ENCODE data around the gene HIC2.
"Not testable (repeated sequence)": the region's sequence is repeated elsewhere in the genome, so short reads cannot be mapped to it uniquely, and the experiment has no call there.

The HIC2 gene

GRCh38 chr22:21417227-21417746 lies at the start of gene HIC2:
TSS of gene HIC2 (plus strand) at chr22:21417371. CDS start at chr22:21442832, 25,461 bp downstream.
- DNase-seq (ENCODE audit: low read depth): not testable (repeated sequence)

GRCh38 chr22:21368603-21369310 lies 48.4 kb upstream of the HIC2 start:
- DNase-seq (ENCODE audit: low read depth): not testable (repeated sequence)

GRCh38 chr22:21375880-21376279 lies 41.3 kb upstream of the HIC2 start:
- not testable (repeated sequence) for DNase-seq (ENCODE audit: low read depth)

- DNase-seq (ENCODE audit: low read depth): not testable (repeated sequence)
Measured at GRCh38 chr22:21383701-21384467, 33.3 kb upstream of the HIC2 start, which contains the start of gene RIMBP3B. TSS of gene RIMBP3B (plus strand) at chr22:21383751. CDS start at chr22:21383859, 108 bp downstream.

- DNase-seq (ENCODE audit: low read depth): not testable (repeated sequence)
Measured at GRCh38 chr22:21384468-21385357, 32.5 kb upstream of the HIC2 start.

GRCh38 chr22:21389480-21389879 lies 27.7 kb upstream of the HIC2 start:
- DNase-seq (ENCODE audit: low read depth): not testable (repeated sequence)

GRCh38 chr22:21390013-21390412 lies 27.2 kb upstream of the HIC2 start:
- not testable (repeated sequence) for DNase-seq (ENCODE audit: low read depth)

- not testable (repeated sequence) for DNase-seq (ENCODE audit: low read depth)
Measured at GRCh38 chr22:21394613-21395012, 22.6 kb upstream of the HIC2 start.

GRCh38 chr22:21401197-21401969 lies 15.8 kb upstream of the HIC2 start:
- not testable (repeated sequence) for DNase-seq (ENCODE audit: low read depth)

- DNase-seq (ENCODE audit: low read depth): not testable (repeated sequence)
Measured at GRCh38 chr22:21402763-21403314, 14.3 kb upstream of the HIC2 start.

- DNase-seq (ENCODE audit: low read depth): not testable (repeated sequence)
Measured at GRCh38 chr22:21407139-21407538, 10.0 kb upstream of the HIC2 start.

- DNase-seq (ENCODE audit: low read depth): not testable (repeated sequence)
Measured at GRCh38 chr22:21407792-21408191, 9.4 kb upstream of the HIC2 start.

- DNase-seq (ENCODE audit: low read depth): not testable (repeated sequence)
Measured at GRCh38 chr22:21416375-21416774, 796 bp upstream of the HIC2 start.

GRCh38 chr22:21417853-21418252 lies 682 bp downstream of the HIC2 start:
- not testable (repeated sequence) for DNase-seq (ENCODE audit: low read depth)

- DNase-seq (ENCODE audit: low read depth): not testable (repeated sequence)
Measured at GRCh38 chr22:21418974-21419638, 1.9 kb downstream of the HIC2 start.

GRCh38 chr22:21420180-21420763 lies 3.1 kb downstream of the HIC2 start:
- DNase-seq (ENCODE audit: low read depth): not testable (repeated sequence)

- not testable (repeated sequence) for DNase-seq (ENCODE audit: low read depth)
Measured at GRCh38 chr22:21424084-21424709, 7.0 kb downstream of the HIC2 start.

GRCh38 chr22:21434378-21435233 lies 17.4 kb downstream of the HIC2 start:
- not testable (repeated sequence) for DNase-seq (ENCODE audit: low read depth)

Measured in activated T-cell treated with anti-CD3 and anti-CD28 coated beads for 1 hour (primary cell).